PC-3 (cell line): ENCODE data around the gene CEACAM3. TPM values are rescaled to one million over a fixed set of nuclear protein-coding genes. Genes with fewer than 3 reads are reported as not detected.

ENCODE experiments used
- ATAC-seq: fragments of 200-7000 bp; cut with Tn5 transposase; 2 replicates; pipeline ENCODE4 v1.9.1; 2020; ENCODE audit warnings: mild to moderate bottlenecking, moderate library complexity
- BruUV-seq: library from RNA; stranded (reverse); fragments of 400-500 nt; replicated peaks from 2 replicates; lab custom pipeline; 2021; lab: Mats Ljungman, UMichigan
- CTCF ChIA-PET: fragments of 300-600 bp; sonication (Branson Sonifier 250); formaldehyde crosslinking; loops from one replicate; lab custom pipeline; 2022; ENCODE audit warnings: antibody characterized with exemption; lab: Charles Lee
- POLR2A ChIA-PET: fragments of 300-600 bp; sonication (Branson Sonifier 250); formaldehyde crosslinking; loops from one replicate; lab custom pipeline; 2022; ENCODE audit warnings: antibody characterized with exemption; ENCODE audit not compliant: unreplicated experiment; lab: Charles Lee
- DNase-seq: peaks from one replicate; pipeline ENCODE4 v3.0.0-alpha.2; 2015
- H2AFZ ChIP-seq: fragments of 300-600 bp; sonication (generic); 2 replicates; pipeline ENCODE4 v1.6.0; 2016; ENCODE audit warnings: antibody characterized with exemption, low read length
- H3F3A ChIP-seq: fragments of 300-600 bp; sonication (generic); one replicate; pipeline ENCODE4 v1.6.0; 2017; ENCODE audit warnings: antibody characterized with exemption, low read length, control low read depth, mild to moderate bottlenecking; ENCODE audit not compliant: unreplicated experiment
- H3K27ac ChIP-seq: fragments of 300-600 bp; sonication (generic); 2 replicates; pipeline ENCODE4 v1.5.1; 2016; ENCODE audit warnings: mild to moderate bottlenecking, low read length
- H3K27me3 ChIP-seq: fragments of 300-600 bp; sonication (generic); 2 replicates; pipeline ENCODE4 v1.6.1; 2016; ENCODE audit warnings: low read length, mixed read lengths
- H3K36me3 ChIP-seq: fragments of 300-600 bp; sonication (generic); 2 replicates; pipeline ENCODE4 v1.6.1; 2016; ENCODE audit warnings: low read depth, mixed run types, low read length, mixed read lengths
- H3K4me1 ChIP-seq: fragments of 300-600 bp; sonication (generic); 2 replicates; pipeline ENCODE4 v1.5.1; 2016; ENCODE audit warnings: low read length; ENCODE audit not compliant: insufficient read depth
- H3K4me2 ChIP-seq: fragments of 300-600 bp; sonication (generic); 2 replicates; pipeline ENCODE4 v1.6.0; 2016; ENCODE audit warnings: low read length
- H3K4me3 ChIP-seq: fragments of 300-600 bp; sonication (generic); 2 replicates; pipeline ENCODE4 v1.5.1; 2016; ENCODE audit warnings: mild to moderate bottlenecking, low read length, mixed read lengths
- H3K79me2 ChIP-seq: fragments of 300-600 bp; sonication (generic); 2 replicates; pipeline ENCODE4 v1.6.1; 2017; ENCODE audit warnings: low read length, mixed read lengths
- H3K9ac ChIP-seq: fragments of 300-600 bp; sonication (generic); 2 replicates; pipeline ENCODE4 v1.6.0; 2016; ENCODE audit warnings: mild to moderate bottlenecking, low read length
- H3K9me2 ChIP-seq: fragments of 300-600 bp; sonication (generic); replicated peaks from 2 replicates; pipeline ENCODE4 v1.6.1; 2016; ENCODE audit warnings: mixed run types, low read length, mixed read lengths
- H3K9me3 ChIP-seq: fragments of 300-600 bp; sonication (generic); 2 replicates; pipeline ENCODE4 v1.6.1; 2016; ENCODE audit warnings: low read length, mixed read lengths
- H4K20me1 ChIP-seq: fragments of 300-600 bp; sonication (generic); 2 replicates; pipeline ENCODE4 v1.6.1; 2016; ENCODE audit warnings: low read length, mixed read lengths
- EZH2 ChIP-seq: fragments of 300-600 bp; sonication (generic); IDR thresholded peaks from one replicate; pipeline ENCODE4 v1.6.1; 2017; ENCODE audit warnings: antibody characterized with exemption, mild to moderate bottlenecking, low read length; ENCODE audit not compliant: unreplicated experiment
- EZH2phosphoT487 ChIP-seq: fragments of 300-600 bp; sonication (generic); IDR thresholded peaks from 2 replicates; pipeline ENCODE4 v1.6.1; 2018; ENCODE audit warnings: mild to moderate bottlenecking, antibody characterized with exemption, low read length, borderline replicate concordance
- intact Hi-C: fragments of 100-400 bp; cut with micrococcal nuclease; formaldehyde crosslinking; loops from 2 replicates; pipeline ENCODE4 v1.9.0; 2023
- total RNA-seq: library from RNA; depleted of rRNA; stranded (reverse); fragments of >200 nt; gene quantifications from 2 replicates; pipeline ENCODE4 v1.2.3, GENCODE V29; 2014
- TF ChIP-seq, protein P1 (sequence below): fragments of 300-600 bp; sonication (generic); conservative IDR thresholded peaks from 2 replicates; pipeline ENCODE4 v1.5.1; 2017; ENCODE audit warnings: antibody characterized with exemption, low read depth, mild to moderate bottlenecking, low read length

Gene CEACAM3
- total RNA-seq, 1 experiment from 2014 or later: not detected

GRCh38 chr19:41839211-41839610, 42.8 kb downstream of the CEACAM3 start:
- Histone ChIP-seq H3K4me3 (no peak overlapping the region), H3F3A (no peaks in the 10 kb centered on the region), H4K20me1 (no peaks in the 10 kb centered on the region), H3K36me3 (no peaks in the 10 kb centered on the region), H3K79me2 (no peaks in the 10 kb centered on the region), H3K4me1 (no peaks in the 10 kb centered on the region), H3K4me2 (no peak overlapping the region), H3K27me3 (no peaks in the 10 kb centered on the region), H3K27ac (no peak overlapping the region), H2AFZ (no peak overlapping the region), H3K9ac (no peak overlapping the region), H3K9me3 (no peaks in the 10 kb centered on the region), H3K9me2 (no peaks in the 10 kb centered on the region)
- ChIA-PET POLR2A (interaction anchor here (0.6 kb wide), 1 partner anchor 36 kb away, joined by 6 read pairs; no protein-coding TSS in a partner anchor), CTCF (no interaction called here)
- no peak for ATAC-seq
- TF ChIP-seq EZH2 (no peak), EZH2phosphoT487 (no peak)
- TF ChIP-seq, protein P1, sequence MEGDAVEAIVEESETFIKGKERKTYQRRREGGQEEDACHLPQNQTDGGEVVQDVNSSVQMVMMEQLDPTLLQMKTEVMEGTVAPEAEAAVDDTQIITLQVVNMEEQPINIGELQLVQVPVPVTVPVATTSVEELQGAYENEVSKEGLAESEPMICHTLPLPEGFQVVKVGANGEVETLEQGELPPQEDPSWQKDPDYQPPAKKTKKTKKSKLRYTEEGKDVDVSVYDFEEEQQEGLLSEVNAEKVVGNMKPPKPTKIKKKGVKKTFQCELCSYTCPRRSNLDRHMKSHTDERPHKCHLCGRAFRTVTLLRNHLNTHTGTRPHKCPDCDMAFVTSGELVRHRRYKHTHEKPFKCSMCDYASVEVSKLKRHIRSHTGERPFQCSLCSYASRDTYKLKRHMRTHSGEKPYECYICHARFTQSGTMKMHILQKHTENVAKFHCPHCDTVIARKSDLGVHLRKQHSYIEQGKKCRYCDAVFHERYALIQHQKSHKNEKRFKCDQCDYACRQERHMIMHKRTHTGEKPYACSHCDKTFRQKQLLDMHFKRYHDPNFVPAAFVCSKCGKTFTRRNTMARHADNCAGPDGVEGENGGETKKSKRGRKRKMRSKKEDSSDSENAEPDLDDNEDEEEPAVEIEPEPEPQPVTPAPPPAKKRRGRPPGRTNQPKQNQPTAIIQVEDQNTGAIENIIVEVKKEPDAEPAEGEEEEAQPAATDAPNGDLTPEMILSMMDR: no peak
- no TSS peak for BruUV-seq
- no peak for DNase-seq
- intact Hi-C loops: no loop called here

- H3K27me3 ChIP-seq: no peaks in the 10 kb centered on the region
- H3K36me3 ChIP-seq: no peaks in the 10 kb centered on the region
- no peaks in the 10 kb centered on the region for H3K4me1 ChIP-seq
- H3K9ac ChIP-seq: no peak overlapping the region
- ChIA-PET CTCF (no interaction called here), POLR2A (no interaction called here)
- H3F3A ChIP-seq: no peaks in the 10 kb centered on the region
- no peak overlapping the region for H3K27ac ChIP-seq
- H3K9me3 ChIP-seq: no peaks in the 10 kb centered on the region
- H3K4me2 ChIP-seq: no peak overlapping the region
- ATAC-seq (no peak), DNase-seq (no peak)
- no TSS peak for BruUV-seq
- no peaks in the 10 kb centered on the region for H3K9me2 ChIP-seq
- H3K79me2 ChIP-seq: no peaks in the 10 kb centered on the region
- intact Hi-C loops: no loop called here
- no peak for TF ChIP-seq EZH2phosphoT487
- TF ChIP-seq, protein P1: no peak
- TF ChIP-seq EZH2: no peak
- no peak overlapping the region for H2AFZ ChIP-seq
- H4K20me1 ChIP-seq: no peaks in the 10 kb centered on the region
- H3K4me3 ChIP-seq: no peak overlapping the region
These were observed 47.0 kb downstream of the CEACAM3 start for GRCh38 chr19:41843371-41843770.

- H3K79me2 ChIP-seq: no peaks in the 10 kb centered on the region
- DNase-seq: no peak
- no peaks in the 10 kb centered on the region for H3F3A ChIP-seq
- POLR2A ChIA-PET: no interaction called here
- H3K27me3 ChIP-seq: no peaks in the 10 kb centered on the region
- CTCF ChIA-PET: no interaction called here
- no peaks in the 10 kb centered on the region for H3K4me1 ChIP-seq
- intact Hi-C loops: no loop called here
- no TSS peak for BruUV-seq
- no peaks in the 10 kb centered on the region for H4K20me1 ChIP-seq
- H3K36me3 ChIP-seq: no peaks in the 10 kb centered on the region
- H3K9ac ChIP-seq: no peak within 1 kb of the TSS
- no peak within 1 kb of the TSS for H3K4me2 ChIP-seq
- no peak within 1 kb of the TSS for H3K4me3 ChIP-seq
- H2AFZ ChIP-seq: no peak within 1 kb of the TSS
- no peaks in the 10 kb centered on the region for H3K9me3 ChIP-seq
- no peaks in the 10 kb centered on the region for H3K9me2 ChIP-seq
- no peak within 1 kb of the TSS for H3K27ac ChIP-seq
- TF ChIP-seq, protein P1: no peak
- TF ChIP-seq EZH2: no peak
- TF ChIP-seq EZH2phosphoT487: no peak
- ATAC-seq: no peak
These were observed 48.2 kb downstream of the CEACAM3 start, which contains the start of gene LYPD4 for GRCh38 chr19:41844601-41845000. Gene LYPD4, minus strand, starts transcription at chr19:41844683. Its CDS starts 5,398 bp downstream, at chr19:41839285.
